ENCODE results near the gene ADARB2.

Gene ADARB2

DNA sequence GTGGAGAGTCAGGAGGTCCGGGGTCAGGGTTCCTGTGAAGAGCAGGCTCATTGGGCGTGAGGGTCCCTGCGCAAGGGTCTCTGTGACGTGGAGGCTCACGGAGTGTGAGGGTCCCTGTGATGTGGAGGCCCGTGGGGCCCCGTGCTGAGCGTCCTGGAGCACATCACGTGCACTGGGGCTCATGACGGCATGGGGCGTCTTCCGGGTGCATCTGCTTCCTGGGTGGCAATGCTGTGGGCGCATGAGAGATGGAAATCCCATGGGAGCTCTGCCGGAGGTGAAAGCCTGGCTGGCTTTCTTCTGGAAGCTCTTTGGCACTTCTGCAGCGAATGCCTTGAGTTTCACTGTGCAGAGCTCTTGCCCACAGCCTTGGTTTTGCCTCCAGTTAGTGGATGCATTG is 609.7 kb downstream of the ADARB2 start:
- ATAC-seq = no peak
- DNase-seq (ENCODE audit: low spot score in 2 of 2) = peak in 1 of 2 donors; percentile 25
- Mint-ChIP-seq H3K27ac (no peak overlapping the region), H3K4me1 (peaks cover 9% of the 10 kb centered on the region), H3K4me3 (no peak overlapping the region), H3K9me3 (no peaks in the 10 kb centered on the region), H3K36me3 (peaks cover 90% of the 10 kb centered on the region)
